OCI-LY1 (cell line): ENCODE data around the gene CLIC1.

Source experiments
- CTCF ChIP-seq: fragments of 200-600 bp; sonication (generic), shearing (Covaris generic); IDR thresholded peaks from 2 replicates; pipeline ENCODE4 v1.5.1; 2017; ENCODE audit warnings: mild to moderate bottlenecking, antibody characterized with exemption, low read length, moderate library complexity, mixed read lengths
- EZH2 ChIP-seq: fragments of 200-600 bp; sonication (generic), shearing (Covaris generic); IDR thresholded peaks from 2 replicates; pipeline ENCODE4 v1.8.0; 2017; ENCODE audit warnings: borderline replicate concordance, mixed run types, mild to moderate bottlenecking, antibody characterized with exemption, low read length, moderate library complexity, mixed read lengths

GRCh38 chr6:31777667-31778050 is 41.3 kb upstream of the CLIC1 start:
- TF ChIP-seq CTCF = no peak
- no peak for TF ChIP-seq EZH2
